Fibroblast of skin of left biceps (primary cell): ENCODE data around the gene MIS18A.

Source experiments
- DNase-seq, 2 experiments: peaks; one replicate each; pipeline ENCODE4 v3.0.0-alpha.2; 2013; ENCODE audit warnings: low read depth in 2 of 2

The MIS18A gene

DNA sequence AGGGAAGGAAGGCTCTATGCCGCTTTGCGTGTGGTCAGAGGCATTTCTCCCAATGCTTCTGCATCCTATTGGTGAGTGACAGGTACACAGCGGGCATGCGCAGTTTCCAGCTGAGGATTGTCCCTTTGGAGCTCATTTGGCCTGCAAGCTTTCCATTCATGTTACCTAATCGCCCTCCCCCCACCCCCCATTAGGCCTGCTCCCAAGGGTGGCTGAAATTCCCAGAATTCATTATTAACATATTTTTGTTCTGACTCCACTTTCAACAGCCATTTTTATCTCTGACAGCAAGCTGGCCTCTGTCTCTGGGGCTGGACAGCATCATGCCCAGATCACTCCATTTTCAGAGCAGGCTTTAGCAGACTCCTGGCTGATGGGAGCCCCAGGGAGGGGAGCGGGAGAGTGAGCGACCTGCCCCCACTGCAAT, 25.6 kb downstream of the MIS18A start:
- peak; percentile 52 to 61 for DNase-seq

DNA sequence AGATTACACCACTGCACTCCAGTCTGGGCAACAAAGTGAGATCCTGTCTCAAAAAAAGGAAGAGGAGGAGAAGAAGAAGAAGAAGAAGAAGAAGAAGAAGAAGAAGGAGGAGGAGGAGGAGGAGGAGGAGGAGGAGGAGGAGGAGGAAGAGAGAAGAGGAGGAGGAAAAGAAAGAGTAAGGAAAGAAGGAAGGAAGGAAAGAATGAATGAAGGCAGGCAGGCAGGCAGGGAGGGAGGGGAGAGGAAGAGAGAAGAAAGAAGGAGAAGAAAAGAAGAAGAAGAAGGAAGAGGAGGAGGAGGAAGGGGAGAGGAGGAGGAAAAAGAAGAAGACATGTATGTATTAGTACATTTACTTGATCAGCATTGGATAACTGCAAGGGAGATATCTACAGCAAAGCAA, 26.7 kb downstream of the MIS18A start:
- no peak for DNase-seq

DNA sequence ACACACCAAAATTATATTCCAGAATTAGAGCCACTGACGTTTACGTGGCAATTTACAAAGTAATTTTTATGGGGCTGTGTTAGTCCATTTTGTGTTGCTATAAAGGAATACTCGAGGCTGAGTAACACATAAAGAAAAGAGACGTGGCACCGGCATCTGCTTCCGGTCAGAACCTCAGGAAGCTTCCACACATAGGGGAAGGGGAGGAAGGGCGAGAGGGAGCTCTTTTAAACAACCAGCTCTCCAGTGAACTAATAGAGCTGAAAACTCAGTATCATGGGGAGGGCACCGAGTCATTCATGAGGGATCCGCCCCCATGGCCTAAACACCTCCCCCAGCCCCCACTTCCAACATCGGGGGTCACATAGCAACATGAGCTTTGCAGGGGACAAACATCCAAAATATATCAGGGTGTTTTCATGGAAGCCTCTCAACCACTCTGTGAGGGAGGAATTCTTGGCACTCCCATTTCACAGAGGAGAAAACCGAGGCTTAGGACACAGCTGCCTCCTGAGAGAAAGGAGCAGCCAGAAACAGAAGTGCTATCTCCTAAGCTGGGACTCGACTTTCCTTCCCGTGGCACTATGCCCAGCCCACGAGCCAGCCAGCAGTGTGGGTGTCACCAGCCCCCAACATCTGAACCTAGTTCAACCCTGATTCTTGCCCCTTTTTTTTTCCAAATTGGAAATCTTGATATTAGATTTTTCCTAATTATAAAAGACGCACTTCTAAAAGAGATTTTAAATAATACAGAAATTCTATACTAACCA, 29.2 kb downstream of the MIS18A start:
- no peak for DNase-seq

DNA sequence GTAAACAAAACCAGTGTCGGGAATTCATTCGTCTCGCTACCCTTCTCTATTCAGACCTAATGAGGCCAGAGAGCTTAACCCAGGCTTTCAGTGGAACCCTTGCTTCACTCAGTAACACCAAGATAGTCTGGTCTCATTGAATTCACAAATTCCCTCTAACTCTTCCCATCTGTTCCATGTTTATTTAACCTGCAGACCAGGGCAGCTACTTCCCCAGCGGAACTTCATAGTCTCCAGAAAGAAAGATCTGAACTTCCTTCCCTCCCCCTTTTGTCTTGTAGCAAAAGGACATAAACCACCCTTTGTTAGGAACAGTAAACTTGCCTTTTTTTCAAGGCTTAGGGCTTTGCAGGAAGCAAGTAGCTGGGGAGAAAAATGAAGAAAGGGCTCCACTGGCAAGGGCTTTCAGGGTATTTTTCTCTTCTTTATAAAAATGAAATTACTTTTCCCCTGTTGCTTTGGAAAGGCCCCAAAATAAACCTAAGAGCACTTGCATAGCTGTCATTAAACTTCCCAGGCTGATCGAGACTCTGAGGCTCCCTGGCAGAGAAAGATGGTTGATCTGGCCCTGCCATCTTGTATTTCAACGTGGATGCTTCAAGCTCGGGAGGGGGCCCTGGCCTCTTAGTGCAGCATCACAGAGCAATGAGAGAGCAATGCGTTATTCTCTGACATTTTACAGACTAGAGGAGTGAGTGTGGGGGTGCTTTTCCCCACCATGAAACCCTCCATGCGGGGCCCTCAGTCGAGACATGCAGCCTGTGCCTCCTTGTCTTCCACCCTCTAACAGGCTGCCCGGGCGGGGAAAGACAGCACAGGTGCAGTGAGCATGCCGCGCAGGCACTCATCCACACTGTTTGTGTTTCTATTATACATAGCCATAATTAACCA, 30.0 kb downstream of the MIS18A start:
- DNase-seq, result no peak

DNA sequence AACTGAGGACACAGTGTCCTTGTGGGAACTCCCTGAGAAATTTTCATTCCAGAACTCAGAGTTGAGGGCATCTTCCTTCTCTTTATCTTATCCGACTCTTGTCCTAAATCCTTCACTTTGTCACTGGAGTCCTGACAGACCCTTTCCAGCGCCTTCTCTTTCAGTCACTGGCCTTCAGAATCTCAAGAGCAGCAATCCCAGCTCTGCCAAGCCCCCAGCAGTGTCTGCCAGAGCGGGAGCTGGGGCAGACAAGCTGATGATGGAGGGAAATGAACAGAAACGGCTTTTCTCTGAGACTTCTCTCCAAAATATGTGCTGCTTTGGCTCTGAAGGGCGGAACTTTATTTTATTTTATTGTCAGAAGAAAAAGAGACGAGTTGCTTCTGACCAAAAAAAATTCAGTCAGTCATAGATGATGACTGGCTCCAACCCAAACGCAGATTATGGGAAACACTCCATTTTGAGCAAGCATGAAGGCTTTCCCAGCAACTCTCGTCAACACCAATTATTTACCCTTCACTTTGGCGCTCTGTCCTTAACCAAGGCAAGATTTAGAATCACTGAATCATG, 32.2 kb downstream of the MIS18A start:
- no peak for DNase-seq

DNA sequence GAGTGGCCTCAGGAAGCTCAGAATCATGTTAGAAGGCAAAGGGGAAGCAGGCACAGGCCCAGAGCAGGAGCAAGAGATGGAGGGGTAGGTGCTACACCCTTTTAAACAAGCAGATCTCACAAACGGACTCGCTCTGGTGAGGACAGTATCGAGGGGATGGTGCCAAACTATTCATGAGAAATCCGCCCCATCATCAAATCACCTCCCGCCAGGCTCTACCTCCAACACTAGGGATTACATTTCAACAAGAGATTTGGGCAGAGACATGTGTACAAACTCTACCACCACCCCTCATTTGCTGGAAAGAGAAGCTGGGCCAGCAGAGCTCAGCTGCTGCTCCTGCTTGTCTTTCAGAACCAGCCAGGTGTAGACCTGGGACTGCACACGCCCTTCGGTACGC, 32.9 kb downstream of the MIS18A start:
- no peak for DNase-seq

DNA sequence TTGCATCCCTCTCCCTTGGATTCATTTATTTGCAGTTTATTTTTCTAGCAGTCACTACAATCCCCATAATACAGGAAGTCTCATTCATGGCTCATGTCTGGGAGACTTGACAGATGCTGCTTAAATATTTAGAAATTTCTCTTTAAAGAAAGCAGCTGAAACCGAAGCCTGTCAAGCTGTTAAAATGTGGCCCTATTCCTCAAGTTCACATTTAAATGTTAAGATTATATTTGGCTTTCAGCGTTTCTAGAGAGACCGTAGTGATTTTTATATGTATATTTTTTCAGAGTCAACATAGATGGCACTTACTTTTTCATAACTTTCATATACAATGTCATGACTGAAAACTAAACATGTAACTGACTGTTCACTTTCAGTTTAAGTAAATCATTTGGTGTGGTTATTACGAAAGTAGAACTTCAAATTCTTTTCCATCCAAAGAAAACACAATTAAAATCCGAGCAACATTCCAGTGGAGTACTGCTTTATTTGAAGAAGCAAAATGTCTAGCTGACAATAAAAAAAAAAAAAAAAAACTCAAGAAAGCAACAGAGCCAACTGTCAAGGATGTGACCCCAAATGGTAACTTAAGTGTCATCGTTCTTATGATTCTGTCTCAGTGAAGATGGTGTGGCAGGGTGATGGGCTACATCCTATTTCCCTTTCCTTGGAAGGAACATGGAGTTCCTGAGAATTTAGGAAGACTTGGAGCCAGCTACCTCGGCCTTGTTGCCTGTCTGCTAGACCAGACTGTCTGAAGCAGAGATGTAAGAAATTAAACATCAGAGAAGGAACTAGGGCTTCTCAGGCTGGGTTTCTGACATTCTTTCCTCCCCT, 37.8 kb downstream of the MIS18A start:
- no peak for DNase-seq

DNA sequence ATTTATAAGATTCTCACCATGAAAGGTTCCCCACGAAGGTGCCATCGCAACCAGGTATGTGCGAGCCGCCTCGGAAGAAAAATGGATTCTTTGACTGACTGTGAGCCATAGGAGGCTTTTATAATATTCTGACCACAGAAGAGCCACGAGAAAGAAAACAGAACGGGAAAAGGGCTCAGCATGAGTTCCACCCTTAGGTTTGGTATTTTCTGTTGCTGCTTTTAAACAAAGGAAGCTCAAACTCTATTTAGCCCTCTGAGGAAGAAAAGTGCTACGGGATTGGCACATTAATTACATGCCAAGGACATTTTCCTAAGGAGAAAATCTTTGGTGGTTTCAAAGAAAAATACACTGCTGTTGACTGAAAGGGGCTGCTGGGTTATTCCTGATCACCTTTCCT, 39.3 kb downstream of the MIS18A start:
- DNase-seq, result no peak

DNA sequence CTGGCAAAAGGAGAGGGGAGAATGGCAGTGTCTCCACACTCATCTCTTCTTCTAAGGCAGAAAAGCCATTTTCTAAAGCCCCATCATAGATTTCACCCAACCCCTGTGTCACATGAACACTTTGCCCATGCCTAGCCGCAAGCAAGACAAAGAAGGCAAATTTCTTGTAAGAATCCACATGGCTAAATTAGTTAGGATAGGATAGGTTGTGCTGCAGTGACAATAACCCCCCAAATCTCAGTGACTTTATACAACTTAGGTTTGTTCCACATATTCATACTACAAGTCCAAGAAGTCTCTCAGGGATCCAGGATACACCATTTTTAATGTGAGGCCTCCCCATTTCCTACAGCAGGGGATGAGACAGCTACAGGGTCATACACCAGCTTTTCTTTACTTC, 40.8 kb downstream of the MIS18A start:
- DNase-seq, result no peak

DNA sequence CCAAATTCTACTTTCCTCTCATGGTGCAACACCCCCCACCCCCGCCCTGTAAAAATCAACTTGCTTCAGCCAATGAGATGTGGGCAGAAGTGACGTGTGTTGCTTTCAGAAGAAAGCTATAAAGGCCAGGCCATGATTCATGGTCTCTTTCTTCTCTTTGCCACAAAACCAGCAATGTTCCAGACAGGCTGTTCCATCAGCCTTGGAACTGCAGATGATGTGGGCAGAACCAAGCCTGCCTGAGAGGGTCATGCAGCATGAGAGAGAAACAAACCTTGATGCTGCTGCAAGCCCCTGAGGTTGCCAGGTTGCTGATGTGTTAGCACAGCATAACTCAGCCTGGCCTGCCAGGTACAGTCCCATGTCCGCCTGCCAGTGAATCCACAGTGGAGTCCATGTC, 41.8 kb downstream of the MIS18A start:
- DNase-seq, result no peak

DNA sequence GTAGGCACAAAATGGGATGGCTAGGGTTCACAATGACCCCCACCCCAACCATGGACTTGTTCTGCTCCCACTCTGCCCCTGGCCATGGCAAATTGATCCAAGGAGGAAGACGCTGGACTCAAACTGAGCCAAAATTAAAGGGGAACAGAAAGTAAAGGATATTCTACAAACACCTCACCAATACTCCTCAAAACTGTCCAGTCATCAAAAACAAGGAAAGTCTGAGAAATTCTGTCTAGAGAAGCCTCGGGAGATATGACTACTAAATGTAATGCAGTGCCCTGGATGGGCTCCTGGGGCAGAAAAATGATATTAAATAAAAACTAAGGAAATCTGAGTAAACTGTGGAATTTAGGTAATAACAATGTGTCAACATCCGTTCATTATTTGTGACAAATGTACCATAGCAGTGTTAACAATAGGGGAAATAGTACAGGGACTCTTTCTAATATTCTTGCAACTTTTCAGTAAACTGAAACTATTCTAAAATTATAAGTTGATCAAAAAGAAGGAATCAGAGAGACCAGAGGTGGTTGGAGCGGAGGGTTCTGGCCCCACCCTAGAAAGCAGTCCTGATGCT, 45.0 kb downstream of the MIS18A start:
- DNase-seq, result no peak

DNA sequence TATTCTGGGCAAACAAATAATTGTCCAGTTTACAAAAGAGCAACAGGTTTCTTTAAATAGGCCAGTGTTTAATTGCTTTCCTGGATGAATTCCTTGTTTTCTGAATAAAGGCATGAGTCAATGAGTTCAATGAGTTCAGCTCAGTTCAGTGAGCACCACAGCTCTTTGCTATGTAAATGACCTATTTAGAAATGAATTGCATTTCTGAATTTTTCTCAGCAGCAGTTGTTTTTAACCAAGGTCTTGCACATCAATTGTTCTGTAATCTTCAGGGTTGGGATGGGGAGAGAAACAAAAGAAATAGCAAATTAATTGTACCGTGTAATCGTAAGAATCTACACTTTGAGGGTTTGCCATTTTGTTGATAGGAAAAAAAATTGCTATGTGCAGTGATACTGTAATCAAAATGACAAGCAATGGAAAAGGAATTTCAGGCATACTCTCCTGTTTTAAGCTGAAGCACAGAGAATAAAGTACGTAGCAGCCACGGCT, 45.7 kb downstream of the MIS18A start:
- no peak for DNase-seq

DNA sequence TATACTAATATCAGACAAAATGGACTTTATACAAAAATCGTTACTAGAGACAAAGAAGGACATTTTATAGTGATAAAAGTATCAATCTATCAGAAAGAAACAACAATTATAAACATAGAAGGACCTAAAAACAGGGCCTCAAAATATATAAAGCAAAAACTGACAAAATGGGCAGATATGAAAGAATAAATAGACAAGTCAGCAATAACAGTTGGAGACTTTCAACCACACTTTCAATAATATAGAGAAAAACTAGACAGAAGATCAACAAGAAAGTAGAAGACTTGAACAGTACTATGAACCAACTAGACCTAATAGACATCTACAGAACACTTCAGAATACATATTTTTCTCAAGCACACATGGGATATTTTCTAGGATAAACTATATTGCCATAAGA, 52.4 kb downstream of the MIS18A start:
- DNase-seq, result no peak
